Measurements from ENCODE around the gene EML1. TPM values are rescaled to one million over a fixed set of nuclear protein-coding genes. Genes with fewer than 3 reads are reported as not detected.

Gene EML1
- total RNA-seq, 3 donors from 2014 or later (not counting 1 experiment from before 2014, with no cell fraction given): not detected

DNA sequence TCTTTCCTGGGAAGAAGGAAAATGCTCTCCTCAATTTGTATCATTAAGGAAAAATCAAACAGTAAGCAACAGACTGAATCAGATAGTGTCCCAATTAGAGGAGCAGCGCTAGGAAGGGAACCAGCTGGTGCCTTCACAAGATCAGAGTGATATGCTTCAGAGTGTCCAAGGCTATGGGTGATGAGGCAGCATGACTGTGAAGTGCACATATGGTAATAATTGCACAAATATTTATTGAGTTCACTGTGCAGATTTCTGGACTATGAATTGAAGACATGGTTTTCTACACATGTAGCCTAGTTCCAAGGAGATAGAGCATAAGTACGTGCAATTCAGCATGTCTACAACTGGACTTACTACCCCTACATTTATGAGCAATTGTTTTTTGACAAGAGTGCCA is 193.2 kb downstream of the EML1 start:
- 98% methylated on average over 2 of the region's 2 CpGs for WGBS (ENCODE audit: insufficient coverage)
- TF ChIP-seq, protein P1, sequence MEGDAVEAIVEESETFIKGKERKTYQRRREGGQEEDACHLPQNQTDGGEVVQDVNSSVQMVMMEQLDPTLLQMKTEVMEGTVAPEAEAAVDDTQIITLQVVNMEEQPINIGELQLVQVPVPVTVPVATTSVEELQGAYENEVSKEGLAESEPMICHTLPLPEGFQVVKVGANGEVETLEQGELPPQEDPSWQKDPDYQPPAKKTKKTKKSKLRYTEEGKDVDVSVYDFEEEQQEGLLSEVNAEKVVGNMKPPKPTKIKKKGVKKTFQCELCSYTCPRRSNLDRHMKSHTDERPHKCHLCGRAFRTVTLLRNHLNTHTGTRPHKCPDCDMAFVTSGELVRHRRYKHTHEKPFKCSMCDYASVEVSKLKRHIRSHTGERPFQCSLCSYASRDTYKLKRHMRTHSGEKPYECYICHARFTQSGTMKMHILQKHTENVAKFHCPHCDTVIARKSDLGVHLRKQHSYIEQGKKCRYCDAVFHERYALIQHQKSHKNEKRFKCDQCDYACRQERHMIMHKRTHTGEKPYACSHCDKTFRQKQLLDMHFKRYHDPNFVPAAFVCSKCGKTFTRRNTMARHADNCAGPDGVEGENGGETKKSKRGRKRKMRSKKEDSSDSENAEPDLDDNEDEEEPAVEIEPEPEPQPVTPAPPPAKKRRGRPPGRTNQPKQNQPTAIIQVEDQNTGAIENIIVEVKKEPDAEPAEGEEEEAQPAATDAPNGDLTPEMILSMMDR (IDR thresholded peaks at IDR 0.05): no peak

DNA sequence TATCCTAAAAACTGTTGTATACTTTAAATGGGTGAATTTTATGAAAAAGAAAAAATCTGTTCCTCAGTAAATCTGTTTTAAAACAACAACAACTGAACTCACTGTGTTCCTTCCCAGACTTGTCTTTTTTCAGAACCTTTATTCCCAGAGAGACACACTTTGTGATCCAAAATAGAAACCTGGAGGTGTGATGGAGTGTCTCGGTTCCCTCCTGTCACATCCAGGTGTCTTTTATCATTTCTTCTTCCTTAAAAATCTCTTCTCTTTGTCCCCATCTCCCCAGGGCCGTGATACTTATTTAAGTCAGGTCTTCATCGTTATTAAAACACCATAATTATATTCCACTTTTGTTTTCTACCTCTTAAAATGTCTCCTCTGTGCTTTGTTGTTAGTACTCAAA is 195.8 kb downstream of the EML1 start:
- no peak for DNase-seq
- H3K4me1 Mint-ChIP-seq: no peaks in the 10 kb centered on the region
- 88% methylated on average over 1 of the region's 3 CpGs for WGBS (ENCODE audit: insufficient coverage)
- Histone ChIP-seq H3K4me1 (ENCODE audit: control insufficient read depth, insufficient read depth, low read length) (no peaks in the 10 kb centered on the region), H3K27me3 (ENCODE audit: control insufficient read depth, insufficient read depth, low read length) (no peaks in the 10 kb centered on the region), H3K36me3 (ENCODE audit: control insufficient read depth, insufficient read depth, low read length) (no peaks in the 10 kb centered on the region), H3K4me3 (ENCODE audit: low read length) (no peak overlapping the region), H3K9me3 (ENCODE audit: control insufficient read depth, insufficient read depth, low read length) (no peaks in the 10 kb centered on the region), H3K27ac (ENCODE audit: low read length) (no peak overlapping the region)
- H3K9me3 Mint-ChIP-seq: no peaks in the 10 kb centered on the region
- no peaks in the 10 kb centered on the region for H3K36me3 Mint-ChIP-seq
- TF ChIP-seq, protein P1 (IDR thresholded peaks at IDR 0.05): no peak
- no peak overlapping the region for H3K4me3 Mint-ChIP-seq
- H3K27me3 Mint-ChIP-seq (ENCODE audit: low read depth in 2 of 2): peaks cover 0 to 2% of the 10 kb centered on the region in 2 donors
- no peak overlapping the region for H3K27ac Mint-ChIP-seq
- intact Hi-C loops (cut with micrococcal nuclease): no loop called here
- ATAC-seq: no peak

More for the DNA sequence above, 193.2 kb downstream of the EML1 start:
- Histone ChIP-seq H3K27ac (ENCODE audit: low read length) (no peak overlapping the region), H3K9me3 (ENCODE audit: control insufficient read depth, insufficient read depth, low read length) (no peaks in the 10 kb centered on the region), H3K4me3 (ENCODE audit: low read length) (no peak overlapping the region), H3K27me3 (ENCODE audit: control insufficient read depth, insufficient read depth, low read length) (no peaks in the 10 kb centered on the region), H3K36me3 (ENCODE audit: control insufficient read depth, insufficient read depth, low read length) (no peaks in the 10 kb centered on the region), H3K4me1 (ENCODE audit: control insufficient read depth, insufficient read depth, low read length) (no peaks in the 10 kb centered on the region)
- ATAC-seq (no peak), DNase-seq (no peak)
- peaks cover 0 to 4% of the 10 kb centered on the region in 2 donors for H3K4me1 Mint-ChIP-seq
- peaks cover 0 to 2% of the 10 kb centered on the region in 2 donors for H3K27me3 Mint-ChIP-seq (ENCODE audit: low read depth in 2 of 2)
- H3K4me3 Mint-ChIP-seq: no peak overlapping the region
- no peaks in the 10 kb centered on the region for H3K9me3 Mint-ChIP-seq
- no peak overlapping the region for H3K27ac Mint-ChIP-seq
- intact Hi-C loops (cut with micrococcal nuclease): no loop called here
- no peaks in the 10 kb centered on the region for H3K36me3 Mint-ChIP-seq

DNA sequence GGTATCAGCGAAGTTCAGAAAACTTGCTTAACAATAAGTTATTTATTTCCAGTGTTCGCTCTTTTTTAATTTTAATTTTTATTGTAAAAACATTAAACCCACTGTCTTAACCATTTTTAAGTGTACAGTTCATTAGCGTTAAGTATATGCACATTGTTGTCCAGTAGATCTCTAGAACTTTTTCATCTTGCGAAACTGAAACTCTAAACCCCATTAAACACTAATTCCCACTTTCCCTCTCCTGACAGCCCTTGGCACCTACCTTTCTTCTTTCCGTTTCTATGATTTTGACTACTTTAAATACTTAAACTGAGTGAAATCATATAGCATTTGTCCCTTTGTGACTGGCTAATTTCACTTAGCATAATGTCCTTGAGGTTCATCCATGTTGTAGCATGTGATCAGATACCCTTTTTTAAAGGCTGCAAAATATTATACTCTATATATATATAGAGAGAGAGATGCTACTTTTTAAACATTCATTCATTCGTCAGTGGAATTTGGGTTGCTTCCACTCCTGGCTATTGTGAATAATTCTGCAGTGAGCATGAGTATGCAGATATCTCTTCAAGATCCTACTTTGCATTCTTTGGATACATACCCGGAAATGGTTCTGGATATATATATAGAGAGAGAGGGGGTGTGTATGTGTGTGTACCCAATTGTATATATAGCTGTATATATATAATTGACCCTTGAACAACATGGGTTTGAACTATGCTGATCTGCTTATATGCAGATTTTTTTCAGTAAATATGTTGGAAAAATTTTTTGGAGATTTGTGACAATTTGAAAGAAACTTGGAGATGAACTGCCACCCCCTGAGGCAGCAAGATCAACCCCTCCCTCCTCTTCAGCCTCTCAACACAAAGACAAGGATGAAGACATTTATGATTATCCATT is 197.3 kb downstream of the EML1 start:
- TF ChIP-seq, protein P1 (IDR thresholded peaks at IDR 0.05): no peak
- H3K36me3 ChIP-seq (ENCODE audit: control insufficient read depth, insufficient read depth, low read length): no peaks in the 10 kb centered on the region
- H3K4me1 ChIP-seq (ENCODE audit: control insufficient read depth, insufficient read depth, low read length): no peaks in the 10 kb centered on the region
- no peak overlapping the region for H3K27ac Mint-ChIP-seq
- H3K36me3 Mint-ChIP-seq: no peaks in the 10 kb centered on the region
- intact Hi-C loops (cut with micrococcal nuclease): no loop called here
- no peaks in the 10 kb centered on the region for H3K9me3 Mint-ChIP-seq
- H3K27me3 Mint-ChIP-seq (ENCODE audit: low read depth in 2 of 2): peaks cover 6 to 8% of the 10 kb centered on the region in 2 donors
- no peak for DNase-seq
- peaks cover under 1 to 1% of the 10 kb centered on the region in 2 donors for H3K4me1 Mint-ChIP-seq
- 92% methylated on average over 3 of the region's 7 CpGs for WGBS (ENCODE audit: insufficient coverage)
- ATAC-seq: no peak
- H3K9me3 ChIP-seq (ENCODE audit: control insufficient read depth, insufficient read depth, low read length): no peaks in the 10 kb centered on the region
- H3K4me3 Mint-ChIP-seq: no peak overlapping the region
- H3K4me3 ChIP-seq (ENCODE audit: low read length): no peak overlapping the region
- H3K27ac ChIP-seq (ENCODE audit: low read length): no peak overlapping the region
- H3K27me3 ChIP-seq (ENCODE audit: control insufficient read depth, insufficient read depth, low read length): no peaks in the 10 kb centered on the region

Data from natural killer cell (primary cell).